ENCODE results near the gene TUBB4A. TPM values are rescaled to one million over a fixed set of nuclear protein-coding genes. Genes with fewer than 3 reads are reported as not detected.

Gene TUBB4A
- total RNA-seq, 1 experiment from 2014 or later = 4.4 TPM

- intact Hi-C loops (cut with micrococcal nuclease; ENCODE audit: unreplicated experiment) = no loop called here
- no peaks in the 10 kb centered on the region for H3K27me3 ChIP-seq (ENCODE audit: control insufficient read depth, insufficient read depth, low read length)
Measured at GRCh38 chr19:6446452-6446851, 55.7 kb downstream of the TUBB4A start.

More at GRCh38 chr19:6446452-6446851, 55.7 kb downstream of the TUBB4A start:
- POLR2A ChIA-PET = no interaction called here
- BruUV-seq (replicated peaks) = no TSS peak
- H3K4me1 ChIP-seq (ENCODE audit: control insufficient read depth, insufficient read depth, low read length) = no peaks in the 10 kb centered on the region
- DNase-seq (ENCODE audit: low read depth, low spot score) = no peak
- CTCF ChIA-PET = no interaction called here
- TF ChIP-seq, protein P1, sequence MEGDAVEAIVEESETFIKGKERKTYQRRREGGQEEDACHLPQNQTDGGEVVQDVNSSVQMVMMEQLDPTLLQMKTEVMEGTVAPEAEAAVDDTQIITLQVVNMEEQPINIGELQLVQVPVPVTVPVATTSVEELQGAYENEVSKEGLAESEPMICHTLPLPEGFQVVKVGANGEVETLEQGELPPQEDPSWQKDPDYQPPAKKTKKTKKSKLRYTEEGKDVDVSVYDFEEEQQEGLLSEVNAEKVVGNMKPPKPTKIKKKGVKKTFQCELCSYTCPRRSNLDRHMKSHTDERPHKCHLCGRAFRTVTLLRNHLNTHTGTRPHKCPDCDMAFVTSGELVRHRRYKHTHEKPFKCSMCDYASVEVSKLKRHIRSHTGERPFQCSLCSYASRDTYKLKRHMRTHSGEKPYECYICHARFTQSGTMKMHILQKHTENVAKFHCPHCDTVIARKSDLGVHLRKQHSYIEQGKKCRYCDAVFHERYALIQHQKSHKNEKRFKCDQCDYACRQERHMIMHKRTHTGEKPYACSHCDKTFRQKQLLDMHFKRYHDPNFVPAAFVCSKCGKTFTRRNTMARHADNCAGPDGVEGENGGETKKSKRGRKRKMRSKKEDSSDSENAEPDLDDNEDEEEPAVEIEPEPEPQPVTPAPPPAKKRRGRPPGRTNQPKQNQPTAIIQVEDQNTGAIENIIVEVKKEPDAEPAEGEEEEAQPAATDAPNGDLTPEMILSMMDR (IDR thresholded peaks at IDR 0.05) = no peak
- TF ChIP-seq SIN3A (IDR thresholded peaks at IDR 0.05; ENCODE audit: borderline replicate concordance, insufficient read depth, low read depth, low read length) (no peak), TCF7L2 (IDR thresholded peaks at IDR 0.05; ENCODE audit: low read depth, low read length) (no peak), REST (IDR thresholded peaks at IDR 0.05; ENCODE audit: insufficient read depth in 1 of 2, low read depth in 2 of 2, low read length in 1 of 2) (no peak), POLR2AphosphoS5 (IDR thresholded peaks at IDR 0.05; ENCODE audit: low read depth, low read length) (no peak)
- no peak overlapping the region for H3K4me3 ChIP-seq (ENCODE audit: low read depth in 2 of 2, low read length in 2 of 2)
- in situ Hi-C loops (cut with HindIII; ENCODE audit: low pct_unique_long_range_greater_than_20kb, low sequenced_read_pairs) = no loop called here
- H3K27ac ChIP-seq (ENCODE audit: low read length) = no peak overlapping the region
- no peaks in the 10 kb centered on the region for H3K36me3 ChIP-seq (ENCODE audit: control insufficient read depth, insufficient read depth, low read length)
- no peak for ATAC-seq
- no peaks in the 10 kb centered on the region for H3K9me3 ChIP-seq (ENCODE audit: control insufficient read depth, insufficient read depth, low read depth, low read length)

Other genes with a start within 250 kb of the TUBB4A start
- 58.3 TPM for gene MLLT1, start 222.3 kb downstream of the TUBB4A start, total RNA-seq (2021; ENCODE audit: unreplicated experiment)
- not detected for gene ACER1, start 168.7 kb downstream of the TUBB4A start, total RNA-seq (2021; ENCODE audit: unreplicated experiment)
- gene CLPP, start 140.8 kb downstream of the TUBB4A start, total RNA-seq (2021; ENCODE audit: unreplicated experiment) = 80.0 TPM
- gene ALKBH7, start 129.5 kb downstream of the TUBB4A start, total RNA-seq (2021; ENCODE audit: unreplicated experiment) = 65.0 TPM
- gene PSPN, start 126.4 kb downstream of the TUBB4A start, total RNA-seq (2021; ENCODE audit: unreplicated experiment) = 1.6 TPM
- 61.1 TPM for gene GTF2F1, start 109.1 kb downstream of the TUBB4A start, total RNA-seq (2021; ENCODE audit: unreplicated experiment)
- gene KHSRP, start 77.5 kb downstream of the TUBB4A start, total RNA-seq (2021; ENCODE audit: unreplicated experiment) = 333 TPM
- 0.21 TPM for gene SLC25A41, start 68.5 kb downstream of the TUBB4A start, total RNA-seq (2021; ENCODE audit: unreplicated experiment)
- 18.7 TPM for gene SLC25A23, start 42.5 kb downstream of the TUBB4A start, total RNA-seq (2021; ENCODE audit: unreplicated experiment)
- 0.21 TPM for gene CRB3, start 38.0 kb downstream of the TUBB4A start, total RNA-seq (2021; ENCODE audit: unreplicated experiment)
- 0.39 TPM for gene DENND1C, start 20.5 kb downstream of the TUBB4A start, total RNA-seq (2021; ENCODE audit: unreplicated experiment)
- 2.9 TPM for gene TNFSF9, start 28.7 kb upstream of the TUBB4A start, total RNA-seq (2021; ENCODE audit: unreplicated experiment)
- gene CD70, start 88.8 kb upstream of the TUBB4A start, total RNA-seq (2021; ENCODE audit: unreplicated experiment) = 45.4 TPM
- 0.18 TPM for gene TNFSF14, start 167.9 kb upstream of the TUBB4A start, total RNA-seq (2021; ENCODE audit: unreplicated experiment)
- 5.0 TPM for gene C3, start 218.3 kb upstream of the TUBB4A start, total RNA-seq (2021; ENCODE audit: unreplicated experiment)
- 43.0 TPM for gene GPR108, start 235.3 kb upstream of the TUBB4A start, total RNA-seq (2021; ENCODE audit: unreplicated experiment)
- gene TRIP10, start 237.4 kb upstream of the TUBB4A start, total RNA-seq (2021; ENCODE audit: unreplicated experiment) = 115 TPM